Measurements from ENCODE around the gene EPC2.

DNA sequence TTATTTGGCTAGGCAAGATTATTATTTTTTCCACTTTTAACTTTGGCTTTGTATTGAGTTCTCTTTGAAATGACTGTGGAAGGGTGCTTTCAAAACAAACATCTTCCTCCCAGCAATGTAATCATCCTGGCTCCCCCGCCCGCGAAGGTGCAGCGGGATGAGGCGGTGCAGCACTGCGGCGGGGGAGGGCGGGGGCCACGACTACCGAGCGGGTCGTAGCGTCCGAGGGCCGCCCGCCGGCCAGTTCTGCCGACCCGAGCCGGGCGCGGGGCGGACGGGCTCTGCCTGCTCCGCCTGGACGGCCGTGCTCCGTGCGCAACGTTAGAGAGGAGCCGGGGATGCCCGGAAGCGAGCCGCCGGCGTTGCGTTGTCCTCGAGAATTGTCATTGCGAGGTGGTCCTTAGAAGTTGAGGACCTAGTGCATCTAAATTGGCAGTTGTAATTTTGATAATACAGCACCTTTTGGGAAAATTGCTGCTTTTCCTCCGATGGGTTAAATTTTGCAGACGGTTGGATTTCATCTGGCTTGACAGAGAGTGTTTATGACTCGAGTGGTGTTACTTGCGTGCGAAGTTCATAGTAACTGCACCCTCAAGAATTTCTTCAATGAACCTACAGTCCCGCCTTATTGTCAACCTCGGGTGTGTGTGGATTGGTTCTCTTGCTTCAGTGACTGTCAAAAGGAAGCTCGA is 1.1 kb downstream of the EPC2 start:
- TF ChIP-seq, protein P1, sequence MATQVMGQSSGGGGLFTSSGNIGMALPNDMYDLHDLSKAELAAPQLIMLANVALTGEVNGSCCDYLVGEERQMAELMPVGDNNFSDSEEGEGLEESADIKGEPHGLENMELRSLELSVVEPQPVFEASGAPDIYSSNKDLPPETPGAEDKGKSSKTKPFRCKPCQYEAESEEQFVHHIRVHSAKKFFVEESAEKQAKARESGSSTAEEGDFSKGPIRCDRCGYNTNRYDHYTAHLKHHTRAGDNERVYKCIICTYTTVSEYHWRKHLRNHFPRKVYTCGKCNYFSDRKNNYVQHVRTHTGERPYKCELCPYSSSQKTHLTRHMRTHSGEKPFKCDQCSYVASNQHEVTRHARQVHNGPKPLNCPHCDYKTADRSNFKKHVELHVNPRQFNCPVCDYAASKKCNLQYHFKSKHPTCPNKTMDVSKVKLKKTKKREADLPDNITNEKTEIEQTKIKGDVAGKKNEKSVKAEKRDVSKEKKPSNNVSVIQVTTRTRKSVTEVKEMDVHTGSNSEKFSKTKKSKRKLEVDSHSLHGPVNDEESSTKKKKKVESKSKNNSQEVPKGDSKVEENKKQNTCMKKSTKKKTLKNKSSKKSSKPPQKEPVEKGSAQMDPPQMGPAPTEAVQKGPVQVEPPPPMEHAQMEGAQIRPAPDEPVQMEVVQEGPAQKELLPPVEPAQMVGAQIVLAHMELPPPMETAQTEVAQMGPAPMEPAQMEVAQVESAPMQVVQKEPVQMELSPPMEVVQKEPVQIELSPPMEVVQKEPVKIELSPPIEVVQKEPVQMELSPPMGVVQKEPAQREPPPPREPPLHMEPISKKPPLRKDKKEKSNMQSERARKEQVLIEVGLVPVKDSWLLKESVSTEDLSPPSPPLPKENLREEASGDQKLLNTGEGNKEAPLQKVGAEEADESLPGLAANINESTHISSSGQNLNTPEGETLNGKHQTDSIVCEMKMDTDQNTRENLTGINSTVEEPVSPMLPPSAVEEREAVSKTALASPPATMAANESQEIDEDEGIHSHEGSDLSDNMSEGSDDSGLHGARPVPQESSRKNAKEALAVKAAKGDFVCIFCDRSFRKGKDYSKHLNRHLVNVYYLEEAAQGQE (IDR thresholded peaks at IDR 0.05; ENCODE audit: insufficient replicate concordance, low read depth): no peak
- TF ChIP-seq POLR2AphosphoS5 (IDR thresholded peaks at IDR 0.05; ENCODE audit: low read depth) (no peak), GABPA (IDR thresholded peaks at IDR 0.05; ENCODE audit: low read depth) (no peak), SPI1 (IDR thresholded peaks at IDR 0.05; ENCODE audit: borderline replicate concordance, low read depth) (no peak)
- TF ChIP-seq, protein P2, sequence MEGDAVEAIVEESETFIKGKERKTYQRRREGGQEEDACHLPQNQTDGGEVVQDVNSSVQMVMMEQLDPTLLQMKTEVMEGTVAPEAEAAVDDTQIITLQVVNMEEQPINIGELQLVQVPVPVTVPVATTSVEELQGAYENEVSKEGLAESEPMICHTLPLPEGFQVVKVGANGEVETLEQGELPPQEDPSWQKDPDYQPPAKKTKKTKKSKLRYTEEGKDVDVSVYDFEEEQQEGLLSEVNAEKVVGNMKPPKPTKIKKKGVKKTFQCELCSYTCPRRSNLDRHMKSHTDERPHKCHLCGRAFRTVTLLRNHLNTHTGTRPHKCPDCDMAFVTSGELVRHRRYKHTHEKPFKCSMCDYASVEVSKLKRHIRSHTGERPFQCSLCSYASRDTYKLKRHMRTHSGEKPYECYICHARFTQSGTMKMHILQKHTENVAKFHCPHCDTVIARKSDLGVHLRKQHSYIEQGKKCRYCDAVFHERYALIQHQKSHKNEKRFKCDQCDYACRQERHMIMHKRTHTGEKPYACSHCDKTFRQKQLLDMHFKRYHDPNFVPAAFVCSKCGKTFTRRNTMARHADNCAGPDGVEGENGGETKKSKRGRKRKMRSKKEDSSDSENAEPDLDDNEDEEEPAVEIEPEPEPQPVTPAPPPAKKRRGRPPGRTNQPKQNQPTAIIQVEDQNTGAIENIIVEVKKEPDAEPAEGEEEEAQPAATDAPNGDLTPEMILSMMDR (IDR thresholded peaks at IDR 0.05; ENCODE audit: insufficient read depth, low read length): no peak

All from HL-60 (cell line).